Activated T-helper 9 cell treated with anti-CD3 and anti-CD28 coated beads, Interleukin-2, amount 50 U/mL, for 16 hours (primary cell): Measurements from ENCODE around the gene ADAMTS15.

Source experiments
- DNase-seq: peaks from one replicate; pipeline ENCODE4 v3.0.0-alpha.2; 2020; ENCODE audit warnings: low read depth

The ADAMTS15 gene

DNA sequence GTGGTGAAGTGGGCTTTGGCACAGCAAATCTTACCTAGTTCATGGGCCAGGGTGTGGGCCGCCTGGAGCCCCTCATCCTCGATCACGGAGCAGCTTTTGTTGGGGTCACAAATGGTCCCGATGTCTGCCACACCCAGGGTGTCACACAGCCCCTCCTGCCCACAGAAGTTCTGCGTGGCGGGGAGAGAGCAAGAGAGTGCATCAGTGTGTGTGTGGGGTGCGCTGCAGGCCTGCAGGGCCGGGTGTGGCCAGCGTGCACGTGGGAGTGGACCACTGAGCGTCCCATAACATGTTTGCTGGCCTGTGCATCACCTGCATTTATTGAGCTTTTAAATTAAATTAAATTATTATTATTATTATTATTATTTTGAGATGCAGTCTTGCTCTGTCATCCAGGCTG, 31.5 kb upstream of the ADAMTS15 start:
- no peak for DNase-seq

DNA sequence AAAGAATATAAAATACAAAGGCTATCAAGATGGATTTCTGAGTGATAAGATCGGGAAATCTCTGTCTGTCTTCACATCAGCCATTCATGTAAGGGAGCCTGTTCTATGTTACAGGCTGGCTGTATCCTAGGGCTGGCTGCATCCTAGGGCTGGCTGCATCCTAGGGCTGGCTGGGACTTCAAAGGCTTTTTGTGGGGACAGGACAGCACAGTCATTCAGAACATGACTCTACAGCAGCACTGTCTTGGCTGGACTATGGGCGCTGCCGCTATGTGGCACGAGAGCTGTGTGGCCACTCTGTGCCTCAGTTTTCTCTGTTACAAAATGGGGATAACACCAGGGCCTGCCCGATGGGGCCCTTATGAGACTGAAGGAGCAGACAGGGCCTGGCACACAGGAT, 30.2 kb upstream of the ADAMTS15 start:
- DNase-seq: no peak

DNA sequence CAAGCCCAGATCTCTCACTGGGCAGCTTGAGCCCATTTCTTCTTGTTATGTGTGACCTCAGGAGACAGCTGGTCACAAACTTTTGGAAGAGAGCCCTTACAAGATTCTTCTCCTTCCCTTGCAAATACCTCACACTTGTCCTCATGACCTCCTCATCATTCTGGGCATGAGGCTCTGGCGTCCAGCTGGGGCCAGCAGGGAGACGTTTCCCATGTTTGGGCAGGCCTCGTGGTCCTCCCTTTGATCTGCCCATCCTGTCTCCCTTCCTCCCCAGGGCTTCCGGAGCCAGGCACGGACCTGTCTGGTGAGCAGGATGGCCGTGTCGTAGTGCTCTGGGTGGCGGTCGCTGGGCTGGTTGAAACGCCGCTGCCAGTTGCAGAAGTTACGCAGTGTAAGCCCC, 29.7 kb upstream of the ADAMTS15 start:
- no peak for DNase-seq

- no peak for DNase-seq
Observed at GRCh38 chr11:130420478-130421198, 27.8 kb upstream of the ADAMTS15 start.

DNA sequence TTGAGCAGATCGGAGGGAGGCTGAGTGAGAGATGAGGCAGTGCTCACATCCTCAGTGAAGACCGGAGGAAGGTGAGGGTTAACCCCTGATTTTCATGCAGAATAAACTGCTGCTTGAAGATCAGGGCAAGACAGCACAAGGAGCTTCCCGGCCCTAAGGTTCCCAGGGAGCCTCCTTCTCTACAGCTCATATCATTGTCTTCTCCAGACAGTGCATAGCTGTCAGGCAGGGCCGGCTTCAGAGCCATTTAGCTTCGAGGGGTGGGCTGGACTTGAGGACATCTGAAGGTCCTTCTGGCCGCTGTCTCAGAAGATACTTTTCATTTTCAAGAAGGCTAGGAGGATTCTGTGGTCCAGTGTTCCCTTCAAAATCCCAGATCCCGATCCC, 27.3 kb upstream of the ADAMTS15 start:
- DNase-seq: no peak

- DNase-seq: no peak
Observed at GRCh38 chr11:130421697-130422096, 26.7 kb upstream of the ADAMTS15 start.

GRCh38 chr11:130422251-130422995, 26.0 kb upstream of the ADAMTS15 start:
- DNase-seq: no peak

DNA sequence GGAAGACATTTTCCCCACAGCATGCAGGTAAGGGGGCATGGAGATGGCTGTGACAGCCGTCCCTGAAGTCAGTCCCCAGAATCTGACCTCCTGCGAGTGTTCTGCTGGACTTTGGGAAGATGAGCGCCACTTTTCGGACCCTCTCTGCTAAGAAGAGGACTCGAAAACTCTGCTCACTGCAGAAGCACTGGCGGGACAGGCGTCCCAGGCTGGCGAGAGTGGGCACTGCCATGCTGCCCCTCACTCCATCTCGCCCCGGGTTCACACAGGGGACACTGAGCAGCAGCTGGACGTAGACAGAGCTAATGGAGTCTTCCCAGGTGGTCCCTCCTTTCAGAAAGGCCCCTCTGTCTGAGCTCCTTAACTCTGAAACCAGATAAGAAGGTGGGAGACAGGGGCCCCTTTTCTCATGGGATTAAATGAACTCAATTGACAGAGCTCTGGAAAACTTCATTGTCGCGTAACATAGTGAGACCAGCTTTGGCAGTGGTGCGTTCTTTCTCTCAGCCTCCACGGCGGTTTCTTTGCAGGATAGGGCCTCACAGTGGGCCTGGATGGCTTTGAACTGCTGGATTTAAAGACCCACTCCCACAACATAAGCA, 24.8 kb upstream of the ADAMTS15 start:
- DNase-seq: no peak

DNA sequence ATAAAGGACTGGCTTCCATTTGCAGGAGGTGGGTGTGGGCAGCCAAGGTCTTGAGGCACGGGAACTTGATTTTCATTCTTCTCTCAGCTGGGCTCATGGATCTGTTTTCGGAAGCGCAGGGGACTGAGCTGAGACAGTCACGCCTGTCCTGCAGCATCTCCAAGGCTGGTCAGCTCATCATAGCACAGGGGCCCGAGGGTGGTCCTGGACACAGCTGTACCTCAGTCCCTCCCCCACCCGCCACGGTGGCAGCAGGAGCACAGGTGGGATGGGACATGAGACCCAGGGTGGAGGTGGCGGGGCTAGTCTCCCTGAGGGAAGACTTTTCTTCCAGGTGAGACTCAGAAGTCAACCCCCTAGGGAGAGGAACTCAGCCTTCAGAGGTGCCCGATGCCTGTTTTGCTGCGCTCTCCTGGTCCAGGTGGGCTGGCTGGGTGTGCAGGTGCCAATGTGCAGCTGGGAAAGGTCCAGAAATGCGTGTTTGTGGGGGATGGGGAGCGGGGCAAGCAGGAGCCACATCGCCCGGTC, 23.8 kb upstream of the ADAMTS15 start:
- DNase-seq: no peak

- DNase-seq: no peak
Observed at GRCh38 chr11:130425156-130425555, 23.3 kb upstream of the ADAMTS15 start.

DNA sequence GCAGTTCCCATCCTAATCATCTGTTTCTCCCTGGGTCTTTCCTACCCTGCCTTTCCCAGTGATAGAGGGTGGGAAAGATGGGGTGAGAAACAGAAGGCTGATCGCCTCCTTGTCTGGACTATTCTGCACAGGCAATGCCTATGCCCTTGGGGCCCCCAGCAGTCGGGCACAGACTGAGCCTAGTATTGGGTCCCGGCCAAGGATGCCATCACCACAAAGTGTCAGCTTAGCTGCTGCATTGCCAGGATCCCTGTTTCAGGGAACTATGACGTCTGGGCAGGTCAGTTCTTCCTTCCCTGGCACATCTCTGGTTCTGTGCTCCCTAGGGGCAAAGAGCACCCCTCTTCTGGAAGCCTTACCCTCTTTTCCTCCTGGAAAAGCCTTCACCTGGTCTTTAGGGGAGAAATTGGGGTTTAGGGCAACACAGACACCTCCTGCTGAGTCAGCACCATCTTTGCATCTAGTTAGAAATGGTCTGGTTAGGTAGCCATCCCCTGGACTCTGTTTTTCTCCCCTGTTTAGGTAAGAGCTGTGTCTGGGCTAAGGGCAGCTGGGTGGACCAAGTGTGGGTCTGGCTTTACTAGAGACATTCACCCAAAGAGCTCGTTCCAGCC, 22.1 kb upstream of the ADAMTS15 start:
- no peak for DNase-seq

DNA sequence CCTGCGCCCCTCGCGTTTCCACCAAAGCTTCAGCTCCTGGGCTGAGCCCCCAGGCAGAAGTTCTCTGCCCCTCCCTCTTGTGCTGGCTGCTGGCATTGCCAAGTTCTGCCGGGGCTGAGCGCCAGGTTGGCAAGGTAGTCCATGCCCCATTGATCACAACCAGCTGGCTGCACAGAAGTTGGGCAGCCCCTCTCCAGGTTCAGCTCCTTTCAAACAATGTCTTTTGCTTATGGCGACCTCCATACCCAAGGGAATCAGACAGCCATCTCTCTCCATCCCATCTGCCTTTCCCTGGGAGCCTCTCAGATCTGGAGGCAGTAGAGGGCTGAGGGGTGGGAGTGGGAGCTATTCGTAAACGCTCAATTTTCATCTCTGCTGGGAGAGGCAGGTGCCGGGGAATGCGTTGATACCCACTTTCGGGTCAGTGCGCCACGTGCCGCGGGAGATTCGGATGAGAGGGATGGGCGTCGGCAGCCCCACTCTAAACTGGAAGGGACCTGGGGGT, 21.6 kb upstream of the ADAMTS15 start:
- no peak for DNase-seq

GRCh38 chr11:130427581-130428315, 20.7 kb upstream of the ADAMTS15 start:
- DNase-seq: no peak

- no peak for DNase-seq
Observed at GRCh38 chr11:130428316-130429119, 19.9 kb upstream of the ADAMTS15 start, which contains the start of gene ADAMTS8. Gene ADAMTS8, minus strand, starts transcription at chr11:130428609. Its CDS starts 323 bp downstream, at chr11:130428286.

GRCh38 chr11:130429120-130429681, 19.2 kb upstream of the ADAMTS15 start:
- DNase-seq: no peak

DNA sequence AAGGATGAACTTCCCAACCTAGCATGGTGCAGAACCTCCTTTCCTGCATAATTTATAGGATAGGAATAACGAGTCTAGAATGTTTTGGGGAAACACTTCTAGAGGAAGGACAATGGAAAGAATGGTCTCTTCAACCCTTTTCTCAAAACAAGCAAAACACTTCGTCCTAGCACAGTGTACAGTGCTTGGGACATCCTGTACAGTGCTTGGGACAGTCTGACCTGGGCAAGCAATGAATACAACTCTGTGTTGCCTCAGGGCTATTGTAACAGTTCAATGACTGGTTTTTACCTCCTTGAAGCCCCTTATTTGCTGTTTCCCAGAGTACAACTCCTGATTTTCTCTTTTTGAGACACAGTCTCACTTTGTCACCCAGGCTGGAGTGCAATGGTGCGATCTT, 18.5 kb upstream of the ADAMTS15 start:
- DNase-seq: no peak

DNA sequence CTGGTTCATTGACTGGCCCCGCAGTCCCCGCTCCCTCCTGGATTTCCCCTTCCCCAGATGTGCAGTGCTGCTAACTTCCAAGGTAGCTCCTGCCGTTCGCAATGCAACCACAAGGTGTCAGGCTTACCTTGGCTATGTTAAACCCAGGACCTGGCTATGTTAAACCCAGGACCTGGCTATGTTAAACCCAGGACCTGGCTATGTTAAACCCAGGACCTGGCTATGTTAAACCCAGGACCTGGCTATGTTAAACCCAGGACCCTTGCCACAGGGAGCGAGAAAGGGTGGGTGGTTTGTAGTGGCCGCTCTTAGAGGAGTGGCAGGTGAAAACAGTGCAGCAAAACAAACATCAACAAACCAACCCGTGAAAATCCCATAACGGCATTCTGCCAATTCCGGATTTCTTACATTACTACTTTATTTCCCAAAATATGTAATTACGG, 17.1 kb upstream of the ADAMTS15 start:
- peak; percentile 48 for DNase-seq

- no peak for DNase-seq
Observed at GRCh38 chr11:130431801-130432200, 16.6 kb upstream of the ADAMTS15 start.

DNA sequence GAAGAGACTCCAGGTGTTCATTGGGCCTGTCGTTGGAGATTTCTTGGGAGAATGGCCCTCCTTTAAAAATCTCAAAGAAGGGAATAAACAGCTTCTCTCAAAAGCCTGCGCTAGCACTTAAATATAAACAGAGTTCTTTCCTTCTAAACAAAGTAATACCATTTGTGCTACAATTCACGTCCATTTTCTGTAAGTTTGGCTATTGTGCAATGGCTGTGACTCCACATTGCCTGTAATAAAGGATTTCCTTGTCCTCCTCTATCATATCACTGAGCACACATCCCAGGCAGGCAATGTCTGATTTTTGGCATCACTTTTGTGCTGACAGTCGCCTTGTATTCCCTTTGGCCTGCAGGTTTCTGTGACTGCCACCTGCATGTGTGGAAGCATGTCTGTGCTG, 15.1 kb upstream of the ADAMTS15 start:
- no peak for DNase-seq

DNA sequence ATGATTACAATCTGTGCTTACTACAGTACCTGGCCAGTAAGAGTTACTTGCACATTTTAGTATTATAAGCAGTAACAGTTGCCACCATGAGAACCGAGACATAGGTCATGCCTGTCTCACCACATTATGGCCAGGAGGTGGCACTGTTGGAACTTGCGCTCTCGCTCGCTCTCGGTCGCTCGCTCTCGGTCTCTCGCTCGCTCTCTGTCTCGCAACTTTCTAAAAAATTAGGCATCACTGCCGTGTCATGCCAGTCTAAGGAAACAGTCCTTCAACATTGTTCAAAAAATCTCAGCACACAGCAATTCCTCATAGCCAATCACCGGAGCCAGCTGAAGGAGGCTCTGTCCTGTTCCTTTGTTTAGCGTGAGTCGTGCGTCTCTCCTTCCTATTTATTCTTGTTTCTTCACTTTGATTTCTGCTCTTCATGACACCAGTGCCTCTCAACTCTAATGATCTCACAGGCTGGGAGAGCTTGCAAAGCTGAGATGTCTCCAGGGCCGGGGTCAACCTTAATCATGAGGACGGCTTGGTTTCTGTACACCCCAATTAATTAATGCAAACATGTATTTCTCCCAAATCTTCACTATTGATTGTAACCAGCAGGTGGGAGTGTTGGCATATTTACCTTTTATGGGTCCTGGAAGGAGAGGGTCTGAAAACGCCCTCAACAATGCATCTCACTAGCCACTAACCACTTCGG, 13.8 kb upstream of the ADAMTS15 start:
- DNase-seq: peak; percentile 41
